ENCODE data around the gene SPATS2. TPM values are rescaled to one million over a fixed set of nuclear protein-coding genes. Genes with fewer than 3 reads are reported as not detected.

Gene SPATS2
- total and polyA plus RNA-seq, 3 donors from 2014 or later = 47.1 to 67.5 (median 65.0) TPM

DNA sequence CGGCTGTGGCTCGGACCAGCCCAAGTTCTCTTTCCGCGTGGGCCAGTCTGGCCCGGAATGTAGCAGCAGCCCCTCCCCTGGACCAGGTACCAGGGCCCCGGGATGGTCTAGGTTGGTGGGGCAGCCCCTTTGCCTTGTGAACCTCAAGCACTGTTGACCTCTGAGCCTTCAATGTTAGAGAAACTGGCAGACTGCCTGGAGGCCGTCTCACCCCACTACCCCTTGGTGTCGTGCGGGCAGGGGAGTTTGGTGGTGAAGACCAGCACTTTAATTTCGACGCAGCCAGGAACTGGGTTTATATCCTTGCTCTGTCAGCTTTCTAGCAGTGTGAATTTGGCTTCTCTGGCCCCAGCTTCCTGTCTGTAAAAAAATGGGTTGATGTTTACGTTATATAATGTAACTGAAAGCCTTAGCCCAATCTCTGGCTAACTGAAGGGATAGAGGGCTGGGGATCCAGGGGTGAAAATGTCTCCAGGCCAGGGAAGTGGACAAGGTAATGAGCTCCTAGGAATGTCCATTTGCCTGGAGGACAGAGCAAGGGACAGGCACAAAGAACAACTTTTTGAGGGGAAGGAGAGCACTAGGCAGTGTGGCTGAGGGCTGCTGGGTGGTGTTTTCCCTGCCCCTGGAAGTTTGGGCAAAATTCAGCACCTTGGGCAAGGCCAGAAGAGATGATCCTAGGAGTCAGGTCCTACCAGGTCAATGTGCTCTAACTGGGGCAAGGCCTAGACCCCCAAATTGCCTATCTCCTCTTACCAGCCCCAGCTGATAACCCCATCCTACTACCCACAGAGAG lies 189.3 kb downstream of the SPATS2 start:
- DNase-seq = no peak
- Histone ChIP-seq H3K4me3 (no peak overlapping the region), H3K27me3 (no peaks in the 10 kb centered on the region), H3K36me3 (ENCODE audit: low read depth, missing control alignments) (no peaks in the 10 kb centered on the region), H3K27ac (no peak overlapping the region), H3K4me1 (no peaks in the 10 kb centered on the region), H3K9me3 (no peaks in the 10 kb centered on the region)
- WGBS, 2 donors = 83 to 88% methylated on average over 10 to 12 of the region's 12 CpGs
- TF ChIP-seq, protein P1, sequence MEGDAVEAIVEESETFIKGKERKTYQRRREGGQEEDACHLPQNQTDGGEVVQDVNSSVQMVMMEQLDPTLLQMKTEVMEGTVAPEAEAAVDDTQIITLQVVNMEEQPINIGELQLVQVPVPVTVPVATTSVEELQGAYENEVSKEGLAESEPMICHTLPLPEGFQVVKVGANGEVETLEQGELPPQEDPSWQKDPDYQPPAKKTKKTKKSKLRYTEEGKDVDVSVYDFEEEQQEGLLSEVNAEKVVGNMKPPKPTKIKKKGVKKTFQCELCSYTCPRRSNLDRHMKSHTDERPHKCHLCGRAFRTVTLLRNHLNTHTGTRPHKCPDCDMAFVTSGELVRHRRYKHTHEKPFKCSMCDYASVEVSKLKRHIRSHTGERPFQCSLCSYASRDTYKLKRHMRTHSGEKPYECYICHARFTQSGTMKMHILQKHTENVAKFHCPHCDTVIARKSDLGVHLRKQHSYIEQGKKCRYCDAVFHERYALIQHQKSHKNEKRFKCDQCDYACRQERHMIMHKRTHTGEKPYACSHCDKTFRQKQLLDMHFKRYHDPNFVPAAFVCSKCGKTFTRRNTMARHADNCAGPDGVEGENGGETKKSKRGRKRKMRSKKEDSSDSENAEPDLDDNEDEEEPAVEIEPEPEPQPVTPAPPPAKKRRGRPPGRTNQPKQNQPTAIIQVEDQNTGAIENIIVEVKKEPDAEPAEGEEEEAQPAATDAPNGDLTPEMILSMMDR (IDR thresholded peaks at IDR 0.05) = no peak
- no peak for TF ChIP-seq POLR2A (IDR thresholded peaks at IDR 0.05)
- intact Hi-C loops (cut with DNase I; ENCODE audit: low total_unique reads) = no loop called here

DNA sequence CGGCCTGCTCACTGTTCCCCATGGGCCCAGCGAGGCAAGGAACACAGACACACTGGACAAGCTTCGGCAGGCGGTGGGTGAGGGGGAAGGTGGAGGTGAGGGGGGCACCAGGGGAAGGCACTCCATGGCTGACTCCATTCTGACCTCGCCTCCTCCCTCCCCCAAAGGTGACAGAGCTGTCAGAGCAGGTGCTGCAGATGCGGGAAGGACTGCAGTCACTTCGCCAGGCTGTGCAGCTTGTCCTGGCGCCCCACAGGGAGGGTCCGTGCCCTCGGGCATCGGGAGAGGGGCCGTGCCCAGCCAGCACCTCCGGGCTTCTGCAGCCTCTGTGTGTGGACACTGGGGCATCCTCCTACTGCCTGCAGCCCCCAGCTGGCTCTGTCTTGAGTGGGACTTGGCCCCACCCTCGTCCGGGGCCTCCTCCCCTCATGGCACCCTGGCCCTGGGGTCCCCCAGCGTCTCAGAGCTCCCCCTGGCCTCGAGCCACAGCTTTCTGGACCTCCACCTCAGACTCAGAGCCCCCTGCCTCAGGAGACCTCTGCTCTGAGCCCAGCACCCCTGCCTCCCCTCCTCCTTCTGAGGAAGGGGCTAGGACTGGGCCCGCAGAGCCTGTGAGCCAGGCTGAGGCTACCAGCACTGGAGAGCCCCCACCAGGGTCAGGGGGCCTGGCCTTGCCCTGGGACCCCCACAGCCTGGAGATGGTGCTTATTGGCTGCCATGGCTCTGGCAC lies 190.1 kb downstream of the SPATS2 start:
- no peak for TF ChIP-seq POLR2A (IDR thresholded peaks at IDR 0.05)
- TF ChIP-seq, protein P1 (IDR thresholded peaks at IDR 0.05) = no peak
- Histone ChIP-seq H3K27me3 (no peaks in the 10 kb centered on the region), H3K4me3 (no peak overlapping the region), H3K36me3 (ENCODE audit: low read depth, missing control alignments) (no peaks in the 10 kb centered on the region), H3K9me3 (no peaks in the 10 kb centered on the region), H3K27ac (no peak overlapping the region), H3K4me1 (no peaks in the 10 kb centered on the region)
- no peak for DNase-seq
- 85 to 89% methylated on average over 5 to 17 of the region's 18 CpGs for WGBS, 2 donors
- intact Hi-C loops (cut with DNase I; ENCODE audit: low total_unique reads) = no loop called here

DNA sequence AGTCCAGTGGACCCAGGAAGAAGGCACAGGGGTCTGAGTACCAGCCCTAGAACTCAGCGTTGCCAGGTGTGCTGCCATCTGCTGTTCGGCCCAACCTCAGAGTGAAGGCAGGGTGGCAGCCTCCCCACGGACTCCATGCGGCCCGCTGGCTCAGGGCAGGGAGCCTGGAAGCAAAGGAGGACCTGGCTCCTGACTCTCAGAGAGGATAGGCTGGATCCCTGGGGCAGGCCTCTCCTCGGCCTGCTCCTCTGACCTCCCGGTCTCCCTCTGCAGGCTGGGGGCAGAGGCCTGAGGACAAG lies 190.6 kb downstream of the SPATS2 start:
- 68 to 73% methylated on average over 3 to 7 of the region's 7 CpGs for WGBS, 2 donors
- no peak for DNase-seq
- no peaks in the 10 kb centered on the region for H3K4me1 ChIP-seq
- H3K27me3 ChIP-seq = no peaks in the 10 kb centered on the region
- no peaks in the 10 kb centered on the region for H3K36me3 ChIP-seq (ENCODE audit: low read depth, missing control alignments)
- H3K9me3 ChIP-seq = no peaks in the 10 kb centered on the region
- no peak for TF ChIP-seq POLR2A (IDR thresholded peaks at IDR 0.05)
- TF ChIP-seq, protein P1 (IDR thresholded peaks at IDR 0.05) = no peak
- intact Hi-C loops (cut with DNase I; ENCODE audit: low total_unique reads) = no loop called here
- H3K27ac ChIP-seq = no peak overlapping the region
- H3K4me3 ChIP-seq = no peak overlapping the region

DNA sequence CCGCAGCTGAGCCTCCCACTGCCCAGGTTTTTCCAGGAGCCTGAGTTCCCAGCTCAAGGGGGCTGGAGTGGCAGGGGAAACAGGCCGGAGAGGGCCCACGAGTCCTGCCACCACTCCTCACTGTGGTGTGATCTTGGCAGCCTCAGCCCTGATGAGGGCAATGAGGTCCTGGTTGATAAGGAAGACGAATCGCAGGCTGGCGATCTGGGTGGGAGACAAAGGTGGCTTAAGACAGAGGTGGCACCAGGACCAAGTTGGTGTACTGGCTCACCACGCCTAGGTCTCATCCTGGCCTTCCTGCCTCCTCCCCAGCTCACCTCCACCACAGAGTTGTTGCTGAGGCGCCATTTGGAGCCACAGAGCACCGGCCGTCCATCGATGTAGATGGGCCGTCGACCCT lies 191.3 kb downstream of the SPATS2 start:
- WGBS, 2 donors = 91 to 94% methylated on average over 13 of the region's 13 CpGs
- no peaks in the 10 kb centered on the region for H3K36me3 ChIP-seq (ENCODE audit: low read depth, missing control alignments)
- H3K4me3 ChIP-seq = no peak overlapping the region
- no peaks in the 10 kb centered on the region for H3K4me1 ChIP-seq
- DNase-seq = no peak
- no peaks in the 10 kb centered on the region for H3K27me3 ChIP-seq
- TF ChIP-seq POLR2A (IDR thresholded peaks at IDR 0.05) = no peak
- TF ChIP-seq, protein P1 (IDR thresholded peaks at IDR 0.05) = no peak
- H3K9me3 ChIP-seq = no peaks in the 10 kb centered on the region
- intact Hi-C loops (cut with DNase I; ENCODE audit: low total_unique reads) = no loop called here
- H3K27ac ChIP-seq = no peak overlapping the region

Measured in testis (tissue), 3 donors.